Stimulated activated naive B cell treated with anti-CD40 and anti-IgM and Interleukin-4, amounts not matched to agents 10 μg/mL and 1 μg/mL and 100 μg/mL, for 72 hours (primary cell): ENCODE results near the gene MAN1B1.

Experiments used
- ATAC-seq, 2 donors: fragments of 150-1000 bp; cut with Tn5 transposase; replicated peaks; 2 replicates each; pipeline ENCODE4 v1.10.0; 2021; ENCODE audit warnings: moderate library complexity in 1 of 2
- DNase-seq: peaks from one replicate; pipeline ENCODE4 v3.0.0; 2021
- H3K27ac Mint-ChIP-seq: one replicate; pipeline ENCODE4 v1.8.0; 2022; ENCODE audit warnings: mild to moderate bottlenecking, mixed read lengths
- H3K27me3 Mint-ChIP-seq, 2 donors: one replicate each; pipeline ENCODE4 v1.8.0; 2022; ENCODE audit warnings: mixed read lengths in 2 of 2
- H3K36me3 Mint-ChIP-seq, 2 donors: one replicate each; pipeline ENCODE4 v1.8.0; 2022; ENCODE audit warnings: mixed read lengths in 2 of 2, mild to moderate bottlenecking in 1 of 2
- H3K4me1 Mint-ChIP-seq, 2 donors: one replicate each; pipeline ENCODE4 v1.8.0; 2022; ENCODE audit warnings: mixed read lengths in 2 of 2, mild to moderate bottlenecking in 1 of 2
- H3K4me3 Mint-ChIP-seq, 2 donors: one replicate each; pipeline ENCODE4 v1.8.0; 2022; ENCODE audit warnings: mild to moderate bottlenecking in 2 of 2, mixed read lengths in 2 of 2, moderate library complexity in 1 of 2
- H3K9me3 Mint-ChIP-seq, 2 donors: one replicate each; pipeline ENCODE4 v1.8.0; 2022; ENCODE audit warnings: mixed read lengths in 2 of 2, mild to moderate bottlenecking in 1 of 2

The MAN1B1 gene

DNA sequence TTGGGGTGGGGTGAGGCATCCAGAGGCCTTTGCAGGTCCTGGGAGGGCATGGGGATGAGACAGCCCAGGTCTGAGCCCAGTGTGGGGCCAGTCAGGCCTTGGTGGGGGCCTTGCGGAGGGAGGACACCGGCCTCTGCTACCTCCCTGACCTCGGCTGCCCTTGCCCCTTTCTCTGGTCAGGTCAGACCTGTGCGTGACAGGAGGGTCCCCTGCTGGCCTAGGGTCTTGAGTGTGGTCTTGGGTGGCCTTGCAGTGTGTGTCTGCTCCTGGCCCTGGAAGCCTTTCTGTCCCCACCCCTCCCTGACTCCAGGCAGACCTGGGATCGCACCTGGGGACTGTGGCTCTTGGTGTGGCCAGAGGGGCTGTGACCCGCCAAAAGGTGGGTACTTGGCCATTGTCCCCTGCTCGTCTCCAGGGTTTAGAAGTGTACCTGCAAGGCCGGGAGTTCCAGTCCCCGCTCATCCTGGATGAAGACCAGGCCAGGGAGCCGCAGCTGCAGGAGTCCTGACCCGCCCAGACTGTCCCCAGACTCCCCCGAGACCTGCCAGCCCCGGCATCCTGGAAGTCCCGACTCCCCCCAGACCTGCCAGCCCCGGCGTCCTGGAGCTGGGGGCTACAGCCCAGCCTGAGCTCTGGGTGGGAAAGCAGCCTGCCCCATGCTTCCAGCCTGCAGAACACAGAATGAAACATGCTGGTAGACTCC is 4.4 kb upstream of the MAN1B1 start:
- Mint-ChIP-seq H3K4me3 (no peak overlapping the region), H3K27ac (no peak overlapping the region), H3K9me3 (no peaks in the 10 kb centered on the region), H3K36me3 (peaks cover 19 to 22% of the 10 kb centered on the region in 2 donors), H3K4me1 (peaks cover 34 to 37% of the 10 kb centered on the region in 2 donors), H3K27me3 (no peaks in the 10 kb centered on the region)
- DNase-seq: no peak
- ATAC-seq: no peak

DNA sequence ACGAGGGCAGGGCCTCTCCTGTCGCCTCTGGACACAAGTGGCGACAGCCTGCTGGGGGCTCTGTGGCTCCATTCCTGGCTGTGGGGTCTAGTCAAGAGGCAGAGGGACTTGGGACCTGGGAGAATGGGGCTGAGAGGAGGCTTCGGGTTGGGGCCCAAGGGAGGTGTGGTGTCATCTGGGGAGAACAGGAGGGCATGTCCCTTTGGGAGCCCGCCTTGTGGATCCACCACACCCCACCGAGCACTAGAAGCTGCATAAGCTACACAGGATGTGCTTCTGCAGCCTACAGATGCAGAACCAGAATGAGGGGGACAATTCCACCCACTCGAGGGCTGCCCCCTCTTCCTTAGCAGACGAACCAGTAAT is 3.9 kb upstream of the MAN1B1 start:
- Mint-ChIP-seq H3K4me1 (peaks cover 40 to 42% of the 10 kb centered on the region in 2 donors), H3K36me3 (peaks cover 19 to 22% of the 10 kb centered on the region in 2 donors), H3K27ac (peak overlapping the region; percentile 63), H3K4me3 (peak overlapping the region in 1 of 2 donors; percentile 39), H3K27me3 (no peaks in the 10 kb centered on the region), H3K9me3 (no peaks in the 10 kb centered on the region)
- DNase-seq: no peak
- no peak for ATAC-seq

DNA sequence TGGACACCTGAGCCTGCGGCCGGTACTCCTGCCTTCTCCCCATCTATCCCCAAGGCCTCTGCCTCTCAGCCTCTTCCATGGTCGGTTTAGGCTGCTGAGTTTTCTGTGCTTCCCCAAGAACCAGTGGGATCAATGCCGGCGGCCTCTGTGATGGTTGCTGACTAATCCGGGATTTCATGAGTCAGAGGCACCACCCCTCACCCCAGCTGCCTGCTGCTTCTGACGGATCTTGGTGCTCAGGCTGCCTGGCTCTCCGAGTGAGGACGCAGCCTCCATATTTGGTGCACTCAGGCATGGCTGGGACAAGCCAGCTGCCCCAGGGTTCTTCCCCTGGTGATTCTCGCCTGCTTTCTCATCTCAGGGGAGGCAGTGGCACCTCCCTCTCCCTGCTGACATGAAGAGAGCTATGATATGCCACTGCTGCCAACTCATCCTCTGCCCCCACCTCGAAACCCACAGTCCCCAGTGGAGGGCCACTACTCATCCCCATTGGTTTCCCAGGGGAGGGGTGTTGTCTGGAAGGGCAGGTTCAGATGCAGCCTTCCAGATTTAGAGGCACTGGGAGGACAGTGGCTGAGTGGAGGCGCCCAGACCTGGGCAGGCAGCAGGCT is 3.3 kb upstream of the MAN1B1 start:
- Mint-ChIP-seq H3K27ac (peak overlapping the region; percentile 87), H3K36me3 (peaks cover 19 to 26% of the 10 kb centered on the region in 2 donors), H3K4me1 (peaks cover 42 to 47% of the 10 kb centered on the region in 2 donors), H3K9me3 (no peaks in the 10 kb centered on the region), H3K27me3 (no peaks in the 10 kb centered on the region), H3K4me3 (peak overlapping the region; percentile 39 to 53)
- peak; percentile 37 to 54 for ATAC-seq
- DNase-seq: peak; percentile 81

DNA sequence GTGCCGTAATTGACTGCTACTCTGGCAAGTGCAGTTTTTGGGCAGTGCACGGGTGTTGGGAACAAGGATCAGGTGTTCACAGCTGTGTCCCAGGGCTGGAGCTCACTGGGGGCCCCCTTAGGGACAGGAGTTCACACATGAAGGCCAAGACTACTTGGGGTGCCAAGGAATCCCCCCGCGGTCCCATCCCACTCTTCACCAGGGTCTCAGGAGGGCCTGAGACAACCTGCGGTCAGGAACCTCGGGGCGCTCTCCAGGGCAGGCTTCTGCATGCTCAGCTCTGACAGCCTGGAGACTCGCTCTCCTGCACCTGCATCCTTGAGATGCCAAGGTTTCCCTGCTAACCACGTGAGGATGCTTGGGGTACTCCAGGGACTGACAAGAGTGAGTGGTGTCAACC is 2.3 kb upstream of the MAN1B1 start:
- Mint-ChIP-seq H3K4me1 (peaks cover 47 to 53% of the 10 kb centered on the region in 2 donors), H3K27ac (peak overlapping the region; percentile 9), H3K9me3 (no peaks in the 10 kb centered on the region), H3K36me3 (peaks cover 24 to 32% of the 10 kb centered on the region in 2 donors), H3K27me3 (no peaks in the 10 kb centered on the region), H3K4me3 (no peak overlapping the region)
- DNase-seq (no peak), ATAC-seq (no peak)

DNA sequence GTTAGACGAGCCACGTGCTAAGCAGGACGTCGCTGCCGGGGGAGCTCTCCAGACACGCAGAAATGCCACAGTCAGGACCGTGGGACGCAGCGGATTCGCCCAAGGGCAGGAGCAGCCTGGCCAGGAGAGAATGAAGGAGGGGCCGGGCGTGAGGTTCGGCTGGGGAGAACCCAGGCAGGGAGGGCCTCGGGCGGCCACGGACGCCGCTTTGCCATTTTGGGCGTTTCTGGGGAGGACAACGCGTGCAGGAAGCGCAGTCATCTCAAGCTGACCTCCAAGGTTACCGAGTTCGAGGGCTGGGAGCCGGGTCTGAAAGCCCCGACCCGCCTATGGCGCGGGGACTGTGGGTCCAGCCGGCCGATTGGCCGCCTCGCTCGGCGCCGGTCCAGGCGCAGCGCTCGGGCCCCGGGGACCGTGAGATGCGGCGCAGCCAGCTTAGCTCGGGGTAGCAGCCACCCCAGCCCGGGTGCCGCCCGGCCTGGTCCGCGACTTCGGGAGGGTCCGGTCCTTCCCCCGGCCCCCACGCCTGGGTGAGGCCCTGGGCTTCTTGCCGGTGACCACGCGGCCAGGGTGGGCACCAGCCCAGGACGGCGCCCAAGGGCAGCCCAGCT is 760 bp upstream of the MAN1B1 start:
- Mint-ChIP-seq H3K36me3 (peaks cover 21 to 37% of the 10 kb centered on the region in 2 donors), H3K4me3 (peak overlapping the region; percentile 90 to 98), H3K4me1 (peaks cover 45 to 58% of the 10 kb centered on the region in 2 donors), H3K9me3 (no peaks in the 10 kb centered on the region), H3K27ac (peak overlapping the region; percentile 99), H3K27me3 (no peaks in the 10 kb centered on the region)
- ATAC-seq: peak; percentile 1
- peak; percentile 36 for DNase-seq

DNA sequence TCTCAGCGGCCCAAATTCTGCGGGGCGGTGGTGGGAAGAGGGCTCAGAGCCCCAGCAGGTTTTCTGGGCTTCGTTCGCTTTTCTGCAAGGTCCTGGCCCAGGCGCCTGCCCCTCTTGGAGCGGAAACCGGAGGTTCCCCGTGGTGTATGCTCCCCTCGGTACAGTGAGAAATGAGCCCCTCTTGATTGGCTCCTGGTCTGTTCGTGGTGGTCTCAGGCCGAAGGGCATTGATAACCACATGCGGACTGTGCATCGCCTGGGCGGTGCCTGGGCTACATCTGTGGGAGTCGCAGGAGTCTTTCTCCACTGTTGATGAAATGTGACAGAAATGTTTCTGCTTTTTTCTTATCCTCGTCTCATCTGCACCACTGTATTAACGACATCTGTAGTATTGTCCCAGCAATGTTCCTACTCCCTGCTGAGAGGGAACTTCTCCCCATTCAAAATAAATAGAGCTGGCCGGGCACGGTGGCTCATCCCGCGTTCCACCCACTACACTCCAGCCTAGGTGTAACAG is 682 bp downstream of the MAN1B1 start:
- no peaks in the 10 kb centered on the region for H3K9me3 Mint-ChIP-seq
- peak overlapping the region; percentile 86 to 98 for H3K4me3 Mint-ChIP-seq
- H3K27ac Mint-ChIP-seq: peak overlapping the region; percentile 93
- H3K36me3 Mint-ChIP-seq: peaks cover 19 to 31% of the 10 kb centered on the region in 2 donors
- peaks cover 39 to 61% of the 10 kb centered on the region in 2 donors for H3K4me1 Mint-ChIP-seq
- H3K27me3 Mint-ChIP-seq: no peaks in the 10 kb centered on the region
- DNase-seq: no peak
- peak; percentile 1 to 2 for ATAC-seq

DNA sequence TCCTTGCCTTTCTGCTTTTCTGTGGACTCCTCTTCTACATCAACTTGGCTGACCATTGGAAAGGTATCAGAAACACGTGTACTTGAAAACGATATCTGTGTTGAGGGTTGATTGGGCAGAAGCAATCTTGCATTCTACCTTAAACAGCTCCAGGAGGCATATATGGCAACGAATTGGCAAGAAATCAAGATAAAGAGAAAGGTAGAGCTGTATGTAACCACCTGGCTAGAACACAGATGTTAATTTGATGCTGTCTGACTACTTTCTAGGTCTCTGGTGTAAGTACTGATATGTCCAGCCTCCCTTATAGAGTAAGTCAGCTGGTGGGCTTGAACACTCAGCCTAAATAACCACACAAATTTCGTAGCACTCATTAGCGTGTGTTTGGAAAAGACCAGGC is 1.3 kb downstream of the MAN1B1 start:
- DNase-seq (no peak), ATAC-seq (no peak)
- peaks cover 35 to 55% of the 10 kb centered on the region in 2 donors for H3K4me1 Mint-ChIP-seq
- H3K27ac Mint-ChIP-seq: no peak overlapping the region
- H3K4me3 Mint-ChIP-seq: peak overlapping the region; percentile 86 to 98
- H3K9me3 Mint-ChIP-seq: no peaks in the 10 kb centered on the region
- H3K27me3 Mint-ChIP-seq: no peaks in the 10 kb centered on the region
- peaks cover 19 to 33% of the 10 kb centered on the region in 2 donors for H3K36me3 Mint-ChIP-seq

DNA sequence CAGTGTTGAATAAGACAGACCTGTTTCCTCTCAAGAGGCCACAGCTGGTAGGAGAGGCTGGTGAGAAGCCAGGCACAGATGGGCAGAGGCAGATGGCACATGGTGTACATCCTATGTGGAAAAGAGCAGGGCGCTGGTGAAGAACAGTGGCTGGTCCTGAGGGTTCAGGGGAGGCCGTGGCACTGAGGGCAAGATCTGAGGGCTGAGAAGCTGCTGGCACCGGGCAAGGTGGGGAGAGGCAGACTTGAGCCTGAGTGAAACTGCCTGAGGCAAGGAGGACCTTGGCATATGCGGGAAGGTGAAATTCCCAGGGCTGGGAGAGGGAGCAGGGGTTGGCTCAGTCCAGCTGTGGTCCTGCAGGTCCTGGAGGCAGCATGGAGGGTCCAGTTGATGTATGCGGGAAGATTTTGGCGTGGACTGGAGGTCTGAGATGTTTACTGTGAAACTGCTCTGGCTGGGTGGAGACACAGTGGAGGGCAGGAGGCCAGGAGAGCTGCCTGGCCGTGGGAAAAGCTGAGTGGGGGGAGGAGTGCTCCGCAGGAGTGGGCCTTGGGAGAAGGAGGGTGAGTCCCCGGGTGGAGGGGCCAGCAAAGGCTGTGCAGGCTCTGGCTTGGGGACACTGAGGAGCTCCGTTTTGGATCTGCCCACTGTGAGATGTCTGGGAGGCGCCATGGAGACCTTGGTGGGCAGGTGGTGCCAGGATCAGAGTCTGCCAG is 2.6 kb downstream of the MAN1B1 start:
- DNase-seq (no peak), ATAC-seq (no peak)
- Mint-ChIP-seq H3K4me3 (no peak overlapping the region), H3K27ac (no peak overlapping the region), H3K9me3 (no peaks in the 10 kb centered on the region), H3K27me3 (no peaks in the 10 kb centered on the region), H3K36me3 (peaks cover 21 to 37% of the 10 kb centered on the region in 2 donors), H3K4me1 (peaks cover 25 to 42% of the 10 kb centered on the region in 2 donors)

DNA sequence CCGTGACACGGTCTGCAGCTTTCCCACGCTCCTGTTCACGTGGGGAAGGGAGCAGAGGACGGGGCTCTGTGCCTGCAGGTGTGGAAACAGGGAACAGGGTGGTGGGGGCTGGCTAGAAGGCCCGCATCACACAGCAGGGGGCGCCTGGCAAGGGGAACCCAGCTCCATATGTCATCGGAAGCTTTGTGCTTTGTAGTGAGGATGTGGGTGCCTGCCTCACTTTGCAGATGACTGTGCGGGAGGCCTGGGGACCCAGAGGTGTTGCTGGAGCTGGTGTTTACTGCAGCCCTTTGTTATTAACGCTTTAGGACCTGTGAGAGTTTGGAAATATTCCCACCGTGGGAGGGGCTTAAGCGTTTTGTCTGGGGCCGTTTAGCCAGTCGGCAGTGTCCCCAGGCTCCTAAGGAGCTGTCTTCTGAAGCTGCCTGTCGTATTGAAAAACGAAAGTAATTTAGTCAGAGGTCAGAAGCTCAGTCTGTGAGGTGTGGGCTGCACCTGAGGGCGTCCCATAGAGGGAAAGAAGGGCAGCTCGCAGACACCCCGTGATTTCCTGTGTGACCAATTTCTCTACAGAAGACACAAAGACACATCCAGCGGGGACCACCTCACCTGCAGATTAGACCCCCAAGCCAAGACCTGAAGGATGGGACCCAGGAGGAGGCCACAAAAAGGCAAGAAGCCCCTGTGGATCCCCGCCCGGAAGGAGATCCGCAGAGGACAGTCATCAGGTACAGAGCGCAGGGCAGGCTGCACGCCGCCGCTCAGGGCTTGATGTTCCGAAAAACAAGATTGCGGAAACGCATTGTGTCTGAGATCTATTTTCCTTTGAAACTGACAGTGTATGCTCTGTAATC is 9.1 kb downstream of the MAN1B1 start:
- H3K9me3 Mint-ChIP-seq: no peaks in the 10 kb centered on the region
- H3K4me3 Mint-ChIP-seq: peak overlapping the region; percentile 50 to 56
- ATAC-seq (peak; percentile 80 to 95), DNase-seq (no peak)
- H3K36me3 Mint-ChIP-seq: peaks cover 30 to 48% of the 10 kb centered on the region in 2 donors
- H3K27ac Mint-ChIP-seq: peak overlapping the region; percentile 42
- no peaks in the 10 kb centered on the region for H3K27me3 Mint-ChIP-seq
- peaks cover 4% of the 10 kb centered on the region in 2 donors for H3K4me1 Mint-ChIP-seq

DNA sequence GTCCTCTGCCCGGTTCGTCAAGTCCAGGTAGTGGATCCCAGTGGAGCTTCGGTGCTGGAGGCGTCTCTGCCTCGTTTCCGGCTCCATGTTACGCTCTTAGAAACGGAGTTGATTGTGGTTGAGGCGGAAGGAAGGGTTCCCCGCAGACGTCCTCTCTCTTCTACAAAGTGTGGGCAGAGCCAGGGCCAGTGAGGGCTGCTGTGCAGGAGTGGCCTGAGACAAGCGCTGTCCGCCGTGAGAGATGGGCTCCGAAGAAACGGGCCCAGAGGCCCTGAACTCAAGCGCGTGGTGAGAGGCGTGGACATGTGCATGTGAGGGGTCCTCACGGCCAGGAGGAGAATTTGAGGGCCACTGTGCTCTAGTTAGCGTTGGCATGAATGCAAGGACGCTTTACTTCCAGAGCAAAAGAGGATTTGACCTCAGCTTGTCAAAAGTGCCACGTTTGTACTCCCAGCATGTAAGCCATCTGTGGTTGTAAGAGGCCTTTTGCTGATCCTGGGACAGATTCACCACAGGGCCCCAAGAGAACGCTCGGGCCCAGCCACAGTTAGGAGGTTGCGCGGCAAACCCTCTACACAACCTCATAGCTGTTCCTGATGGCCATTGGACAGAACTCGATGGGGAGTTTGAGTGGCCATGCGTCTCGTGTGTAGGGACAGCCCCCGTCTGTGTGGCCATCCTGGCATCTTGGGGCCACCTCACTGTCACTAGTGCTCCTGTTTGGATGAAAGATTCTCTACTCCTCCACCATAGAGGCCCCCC is 10.2 kb downstream of the MAN1B1 start:
- Mint-ChIP-seq H3K4me3 (no peak overlapping the region), H3K9me3 (no peaks in the 10 kb centered on the region), H3K27me3 (no peaks in the 10 kb centered on the region), H3K36me3 (peaks cover 25 to 44% of the 10 kb centered on the region in 2 donors), H3K27ac (no peak overlapping the region), H3K4me1 (peaks cover 0 to 4% of the 10 kb centered on the region in 2 donors)
- no peak for DNase-seq
- ATAC-seq: no peak

DNA sequence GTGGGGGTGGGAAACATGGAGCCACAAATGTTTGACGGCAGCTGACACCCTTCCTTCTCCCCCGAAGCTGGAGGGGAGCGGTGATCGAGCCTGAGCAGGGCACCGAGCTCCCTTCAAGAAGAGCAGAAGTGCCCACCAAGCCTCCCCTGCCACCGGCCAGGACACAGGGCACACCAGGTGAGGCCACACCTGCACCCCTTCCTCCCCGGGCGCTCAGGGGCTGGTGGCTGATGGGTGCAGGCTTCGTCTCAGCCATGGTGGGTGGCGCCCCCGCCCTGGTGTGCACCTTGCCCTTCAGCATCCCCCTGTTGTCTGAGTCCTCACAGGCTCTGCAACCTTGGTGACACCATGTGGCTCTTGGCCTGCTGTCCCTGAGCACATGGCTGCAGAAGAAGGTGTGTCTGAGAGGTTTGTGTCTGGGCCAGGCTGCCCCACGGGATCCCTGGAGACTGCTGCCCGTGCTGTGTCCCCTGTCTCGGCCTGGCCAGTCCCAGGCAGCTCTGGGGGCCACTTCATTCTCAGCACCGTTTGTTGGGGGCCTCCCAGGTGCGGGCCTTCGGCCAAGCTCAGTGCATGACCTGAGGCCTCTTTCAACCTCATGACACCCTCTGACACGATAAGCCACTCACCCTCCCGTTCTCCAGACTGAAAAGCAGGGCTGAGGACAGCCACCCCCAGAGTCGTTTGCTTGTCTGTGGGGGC is 11.1 kb downstream of the MAN1B1 start:
- Mint-ChIP-seq H3K4me1 (peaks cover 0 to 4% of the 10 kb centered on the region in 2 donors), H3K9me3 (no peaks in the 10 kb centered on the region), H3K4me3 (no peak overlapping the region), H3K27ac (no peak overlapping the region), H3K36me3 (peaks cover 24 to 40% of the 10 kb centered on the region in 2 donors), H3K27me3 (no peaks in the 10 kb centered on the region)
- ATAC-seq (no peak), DNase-seq (no peak)

DNA sequence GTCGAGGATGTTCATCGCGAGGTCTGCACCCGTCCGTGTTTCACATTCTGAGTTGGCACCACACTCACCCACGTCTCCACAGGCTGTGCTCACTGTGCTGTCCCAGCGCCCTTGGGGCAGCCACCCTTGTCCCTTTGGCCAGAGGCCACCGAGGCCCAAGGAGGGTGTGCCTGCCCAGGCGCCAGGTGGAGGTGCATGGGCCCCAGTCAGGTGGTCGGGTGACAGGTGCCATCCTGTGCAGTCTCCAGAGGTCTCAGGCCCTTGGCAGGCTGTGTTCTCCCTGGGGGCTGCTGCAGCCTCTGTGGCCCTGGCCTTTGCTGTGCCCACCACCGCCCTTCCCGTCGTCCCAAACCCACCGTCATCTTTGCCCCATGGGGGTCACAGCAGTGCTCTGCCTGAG is 12.4 kb downstream of the MAN1B1 start:
- Mint-ChIP-seq H3K9me3 (no peaks in the 10 kb centered on the region), H3K36me3 (peaks cover 23 to 37% of the 10 kb centered on the region in 2 donors), H3K27me3 (no peaks in the 10 kb centered on the region), H3K27ac (no peak overlapping the region), H3K4me3 (no peak overlapping the region), H3K4me1 (peaks cover 0 to 4% of the 10 kb centered on the region in 2 donors)
- ATAC-seq (no peak), DNase-seq (no peak)
